HepG2 (cell line): ENCODE data around the gene KRTAP12-2. TPM values are rescaled to one million over a fixed set of nuclear protein-coding genes. Genes with fewer than 3 reads are reported as not detected.
"Not testable (repeated sequence)": the region's sequence is repeated elsewhere in the genome, so short reads cannot be mapped to it uniquely, and the experiment has no call there.

Experiments
- ATAC-seq: fragments of 200-7000 bp; cut with Tn5 transposase; 3 replicates; pipeline ENCODE4 v1.9.1; 2020; ENCODE audit warnings: mild to moderate bottlenecking, moderate library complexity
- BruUV-seq: library from RNA; stranded (reverse); fragments of 400-500 nt; replicated peaks from 2 replicates; lab custom pipeline; 2021; lab: Mats Ljungman, UMichigan
- CTCF ChIA-PET: fragments of 300-600 bp; formaldehyde crosslinking; extraction: SDS; loops from one replicate; lab custom pipeline; 2021; ENCODE audit warnings: low total read pairs, inconsistent platforms, low intra/inter-chr PET ratio; lab: Yijun Ruan, JAX
- POLR2A ChIA-PET: fragments of 350-600 bp; sonication (Branson Sonifier 250); formaldehyde crosslinking; loops from one replicate; lab custom pipeline; 2020; ENCODE audit warnings: antibody characterized with exemption, inconsistent platforms; lab: Yijun Ruan, JAX
- DNase-seq: peaks from one replicate; pipeline ENCODE4 v3.0.0-alpha.2; 2015; ENCODE audit warnings: low spot score
- FAIRE-seq: peaks from 3 replicates; lab custom pipeline; 2011; peaks lifted over from hg19 to GRCh38; lab: Jason Lieb, UNC
- H2AFZ ChIP-seq: one replicate; pipeline ENCODE4 v1.6.1; 2011; ENCODE audit warnings: low read length, inconsistent platforms
- H3K27ac ChIP-seq: fragments of 300-600 bp; 3 replicates; pipeline ENCODE4 v1.8.0; 2011; ENCODE audit warnings: mixed run types, mild to moderate bottlenecking, mixed read lengths, low read length, inconsistent platforms; ENCODE audit not compliant: insufficient read depth; ENCODE audit errors: extremely low read length
- H3K27me3 ChIP-seq, 2 experiments: fragments of 200-600 bp in 1 of 2; 2 replicates in 1 of 2; 3 replicates in 1 of 2; pipeline versions ENCODE4 v1.6.0 to v1.8.0; 2011; ENCODE audit warnings: low read length in 2 of 2, mild to moderate bottlenecking in 2 of 2, moderate library complexity in 2 of 2, inconsistent platforms in 1 of 2; ENCODE audit not compliant: insufficient read depth in 2 of 2, control insufficient read depth in 1 of 2
- H3K36me3 ChIP-seq, 2 experiments: fragments of 200-600 bp in 1 of 2; replicated peaks in 1 of 2; 2 replicates in 1 of 2; 3 replicates in 1 of 2; pipeline versions ENCODE4 v1.5.1 to v1.8.0; 2011; ENCODE audit warnings: low read length in 2 of 2, inconsistent platforms in 1 of 2; ENCODE audit not compliant: insufficient read depth in 2 of 2, control insufficient read depth in 1 of 2
- H3K4me1 ChIP-seq: 2 replicates; pipeline ENCODE4 v1.5.1; 2012; ENCODE audit warnings: low read length, inconsistent platforms; ENCODE audit not compliant: insufficient read depth
- H3K4me2 ChIP-seq: 2 replicates; pipeline ENCODE4 v1.6.0; 2011; ENCODE audit warnings: low read depth, low read length, inconsistent platforms
- H3K4me3 ChIP-seq, 3 experiments: fragments of 200-600 bp in 1 of 3; sonication (generic), shearing (Covaris generic) in 1 of 3; replicated peaks in 1 of 3; 2 replicates each; pipeline ENCODE4 v1.5.1; 2011 to 2016; ENCODE audit warnings: low read length in 3 of 3, inconsistent platforms in 2 of 3, low read depth in 2 of 3, mild to moderate bottlenecking in 2 of 3, control low read depth in 1 of 3, mixed read lengths in 1 of 3; ENCODE audit not compliant: insufficient read depth in 1 of 3
- H3K79me2 ChIP-seq: one replicate; pipeline ENCODE4 v1.6.1; 2011; ENCODE audit warnings: low read length, inconsistent platforms; ENCODE audit not compliant: insufficient read depth
- H3K9ac ChIP-seq: 2 replicates; pipeline ENCODE4 v1.6.0; 2011; ENCODE audit warnings: mild to moderate bottlenecking, low read depth, low read length, inconsistent platforms; ENCODE audit not compliant: insufficient read depth
- H3K9me3 ChIP-seq: 2 replicates; pipeline ENCODE4 v1.5.1; 2012; ENCODE audit warnings: mild to moderate bottlenecking, low read length
- H4K20me1 ChIP-seq: 2 replicates; pipeline ENCODE4 v1.6.0; 2011; ENCODE audit warnings: inconsistent platforms, mild to moderate bottlenecking, low read length, moderate library complexity; ENCODE audit not compliant: insufficient read depth
- IRF1 ChIP-seq: sonication (generic); formaldehyde crosslinking; IDR thresholded peaks from 2 replicates; pipeline ENCODE4 v1.4.0; 2020; ENCODE audit warnings: low read depth, mild to moderate bottlenecking, missing genetic modification reagents
- WGBS: methylation state at CpG from one replicate; pipeline ENCODE4 v1.1.6; 2017; ENCODE audit warnings: low lambda C conversion rate; 5-methylcytosine and 5-hydroxymethylcytosine counted together
- in situ Hi-C: cut with HindIII; loops from 2 replicates; pipeline ENCODE4 v1.10.0; 2017; ENCODE audit warnings: low pct_unique_long_range_greater_than_20kb; ENCODE audit not compliant: extremely low pct_ligation_motif_present
- intact Hi-C: fragments of 100-400 bp; cut with micrococcal nuclease; formaldehyde crosslinking; loops from one replicate; pipeline ENCODE4 v1.10.0; 2022; ENCODE audit not compliant: unreplicated experiment
- polyA plus RNA-seq, 8 experiments: library from polyadenylated mRNA; depleted of rRNA in 3 of 8; stranded (reverse) in 7 of 8; unstranded in 1 of 8; fragments of >200 nt; fragmentation: Illumina TruSeq in 4 of 8; extraction: Trizol in 4 of 8; gene quantifications; 2 replicates each; pipeline versions ENCODE4 v1.2.1 to v1.2.3, GENCODE V29; 2011 to 2016; ENCODE audit warnings: low read depth in 4 of 8, missing spikeins in 1 of 8, mixed read lengths in 1 of 8; ENCODE audit not compliant: insufficient read depth in 1 of 8
- total RNA-seq, 5 experiments: library from RNA; depleted of rRNA; stranded (reverse); fragments of >200 nt; fragmentation: Illumina TruSeq; extraction: Trizol; gene quantifications; 2 replicates each; pipeline ENCODE4 v1.2.3, GENCODE V29; 2016; ENCODE audit warnings: low read depth in 1 of 5

Gene KRTAP12-2
- total and polyA plus RNA-seq, 2 of the 13 experiments (the other 11 are each of a cell fraction or from before 2014, with no cell fraction given) = not detected

- no peak for TF ChIP-seq IRF1 (CRISPR knock-in tag)
- Histone ChIP-seq H3K9me3 (peaks cover 25% of the 10 kb centered on the region), H3K9ac (no peak overlapping the region), H3K27me3 (0 out of 5 replicates have a peak, but pooled peaks cover 0 to 6% of the 10 kb centered on the region in 2 experiments), H3K36me3 (no peaks in the 10 kb centered on the region), H3K4me1 (no peaks in the 10 kb centered on the region), H3K27ac (no peak overlapping the region), H3K4me2 (no peak overlapping the region), H4K20me1 (no peaks in the 10 kb centered on the region), H3K4me3 (no peak overlapping the region), H3K79me2 (no peaks in the 10 kb centered on the region), H2AFZ (no peak overlapping the region)
- 44% methylated on average over 7 of the region's 18 CpGs for WGBS
- ChIA-PET CTCF (no interaction called here), POLR2A (no interaction called here)
- ATAC-seq = no peak; the same call in 2 of the 3 replicates
- DNase-seq = no peak
- no TSS peak for BruUV-seq
- intact Hi-C loops (no loop called here), in situ Hi-C loops (no loop called here)
- FAIRE-seq = no peak
These were observed 37.9 kb downstream of the KRTAP12-2 start for GRCh38 chr21:44628707-44629391.

DNA sequence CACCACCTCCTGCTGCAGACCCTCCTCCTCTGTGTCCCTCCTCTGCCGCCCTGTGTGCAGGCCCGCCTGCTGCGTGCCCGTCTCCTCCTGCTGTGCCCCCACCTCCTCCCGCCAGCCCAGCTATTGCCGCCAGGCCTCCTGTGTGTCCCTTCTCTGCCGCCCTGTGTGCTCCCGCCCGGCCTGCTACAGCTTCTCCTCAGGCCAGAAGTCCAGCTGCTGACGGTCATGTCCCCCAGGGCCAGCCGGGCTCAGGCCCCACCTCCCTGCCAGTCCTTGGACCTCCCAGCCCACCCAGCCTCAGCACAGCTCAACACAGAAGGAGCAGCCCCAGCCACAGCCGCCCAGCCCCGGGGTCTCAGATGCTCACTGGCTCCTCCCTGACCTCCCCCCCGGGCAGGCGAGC is 38.9 kb downstream of the KRTAP12-2 start:
- H2AFZ ChIP-seq, H3K4me1 ChIP-seq, H3K27ac ChIP-seq, ATAC-seq, DNase-seq, FAIRE-seq, H3K36me3 ChIP-seq, H4K20me1 ChIP-seq, intact Hi-C loops, CTCF ChIA-PET, in situ Hi-C loops, H3K4me2 ChIP-seq, H3K9ac ChIP-seq, H3K27me3 ChIP-seq, H3K4me3 ChIP-seq, BruUV-seq, POLR2A ChIA-PET, H3K79me2 ChIP-seq: not testable (repeated sequence)
- peaks cover 32% of the 10 kb centered on the region for H3K9me3 ChIP-seq
- WGBS = 56% methylated on average over 11 of the region's 15 CpGs

GRCh38 chr21:44627181-44627822 is 39.4 kb downstream of the KRTAP12-2 start:
- H3K79me2 ChIP-seq, intact Hi-C loops, H3K27ac ChIP-seq, H4K20me1 ChIP-seq, CTCF ChIA-PET, DNase-seq, ATAC-seq, POLR2A ChIA-PET, H3K9ac ChIP-seq, H3K36me3 ChIP-seq, H2AFZ ChIP-seq, FAIRE-seq, BruUV-seq, in situ Hi-C loops, H3K27me3 ChIP-seq, H3K4me3 ChIP-seq, H3K4me2 ChIP-seq, H3K4me1 ChIP-seq: not testable (repeated sequence)
- peaks cover 29% of the 10 kb centered on the region for H3K9me3 ChIP-seq
- WGBS = 73% methylated on average over 5 of the region's 20 CpGs
